GM18526 (cell line): Measurements from ENCODE around the gene ICA1.

Experiments used
- POLR2A ChIP-seq: IDR thresholded peaks from 3 replicates; pipeline ENCODE4 v1.6.1; 2011; ENCODE audit not compliant: insufficient read length; ENCODE audit errors: extremely low read depth

Gene ICA1

DNA sequence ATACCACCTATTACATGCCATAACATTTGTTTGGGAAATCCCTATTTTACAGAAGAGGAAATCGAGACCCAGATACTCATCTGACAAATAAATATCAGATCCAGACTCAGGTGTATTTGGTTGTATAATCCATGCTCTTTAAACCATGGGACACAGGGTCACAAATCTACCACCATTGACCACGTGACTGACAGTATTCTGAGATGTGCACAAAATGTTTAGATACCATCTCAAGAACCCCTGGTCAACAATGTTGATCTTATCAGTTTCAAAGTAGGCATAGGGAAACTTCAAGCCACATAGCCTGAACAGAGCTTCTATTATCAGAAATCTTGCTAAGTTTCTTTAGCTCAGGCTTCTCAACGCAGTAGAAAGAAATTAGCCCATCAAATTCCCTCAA is 93.6 kb downstream of the ICA1 start:
- TF ChIP-seq POLR2A, result no peak

- no peak for TF ChIP-seq POLR2A
These were observed 96.8 kb downstream of the ICA1 start for GRCh38 chr7:8165150-8165549.

- TF ChIP-seq POLR2A, result no peak
These were observed 99.8 kb downstream of the ICA1 start for GRCh38 chr7:8162181-8162580.

DNA sequence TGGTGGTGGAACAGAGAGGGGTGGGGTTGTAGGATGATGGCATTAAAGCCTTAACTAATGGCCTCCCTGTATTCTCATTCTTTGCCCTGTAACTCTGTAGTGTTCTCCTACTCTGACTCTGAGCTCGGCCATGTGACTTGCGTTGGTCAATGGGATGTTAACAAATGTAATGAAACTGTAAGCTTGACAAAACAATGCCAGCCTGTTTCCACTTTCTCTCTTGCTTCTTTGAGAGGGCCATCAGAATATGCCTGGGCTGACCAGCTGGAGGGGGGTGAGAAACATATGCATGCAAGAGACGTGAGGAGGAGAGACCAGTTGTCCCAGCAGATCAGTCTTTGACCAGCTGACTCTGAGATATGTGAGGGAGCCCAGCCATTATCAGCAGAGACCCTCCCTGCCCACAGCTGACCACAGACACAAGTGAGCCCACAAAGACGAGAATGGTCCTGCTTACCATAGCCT is 100.6 kb downstream of the ICA1 start:
- no peak for TF ChIP-seq POLR2A

GRCh38 chr7:8160779-8161345 is 101.1 kb downstream of the ICA1 start:
- TF ChIP-seq POLR2A, result no peak

GRCh38 chr7:8160250-8160649 is 101.7 kb downstream of the ICA1 start:
- no peak for TF ChIP-seq POLR2A

DNA sequence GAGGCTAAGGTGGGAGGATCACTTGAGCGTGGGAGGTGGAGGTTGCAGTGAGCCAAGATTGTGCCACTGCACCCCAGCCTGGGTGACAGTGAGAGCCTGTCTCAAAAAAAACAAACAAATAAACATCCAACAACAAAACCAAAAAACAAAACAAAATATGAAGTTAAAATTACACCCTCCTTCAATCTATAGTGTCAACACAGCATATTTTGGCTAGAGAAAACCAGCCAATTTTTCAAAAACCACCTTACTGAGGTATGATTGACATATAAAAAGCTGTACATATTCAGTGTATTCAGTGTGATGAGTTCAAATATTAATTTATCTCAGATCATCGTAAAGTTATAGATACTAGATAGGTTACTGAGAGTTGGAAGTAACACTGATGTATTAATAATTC is 102.4 kb downstream of the ICA1 start:
- TF ChIP-seq POLR2A, result no peak

- TF ChIP-seq POLR2A, result no peak
These were observed 104.7 kb downstream of the ICA1 start for GRCh38 chr7:8157296-8157695.

GRCh38 chr7:8155836-8156235 is 106.1 kb downstream of the ICA1 start:
- TF ChIP-seq POLR2A, result no peak

- TF ChIP-seq POLR2A, result no peak
These were observed 107.7 kb downstream of the ICA1 start for GRCh38 chr7:8154272-8154671.

GRCh38 chr7:8152489-8153192 is 109.3 kb downstream of the ICA1 start:
- TF ChIP-seq POLR2A, result no peak

DNA sequence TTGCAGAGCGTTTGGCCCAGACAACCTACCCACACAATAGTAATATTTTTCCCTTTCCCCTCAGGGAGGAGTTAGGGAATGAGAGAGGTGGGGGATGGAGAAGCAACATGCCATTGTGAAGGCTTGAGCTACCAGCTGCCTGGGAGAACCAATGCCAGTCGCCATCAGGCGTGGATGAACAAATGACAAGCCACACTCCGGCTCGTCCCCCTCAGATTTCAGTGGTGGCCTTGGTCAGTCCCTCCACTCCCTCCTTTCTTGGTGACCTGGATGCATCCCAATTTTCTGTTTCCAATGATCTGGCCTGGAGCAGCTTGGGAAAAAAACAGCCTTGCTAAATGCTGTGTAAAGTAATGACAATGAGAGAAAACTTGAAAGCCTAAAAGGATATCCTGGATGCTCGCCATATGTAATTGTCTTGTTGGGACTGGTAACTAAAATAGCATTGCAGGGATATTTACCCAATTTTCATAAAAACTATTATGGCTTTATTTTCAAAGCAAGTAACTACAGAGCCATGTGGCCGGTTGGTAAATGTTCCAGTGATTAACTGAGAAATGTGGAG is 110.7 kb downstream of the ICA1 start:
- TF ChIP-seq POLR2A, result no peak

DNA sequence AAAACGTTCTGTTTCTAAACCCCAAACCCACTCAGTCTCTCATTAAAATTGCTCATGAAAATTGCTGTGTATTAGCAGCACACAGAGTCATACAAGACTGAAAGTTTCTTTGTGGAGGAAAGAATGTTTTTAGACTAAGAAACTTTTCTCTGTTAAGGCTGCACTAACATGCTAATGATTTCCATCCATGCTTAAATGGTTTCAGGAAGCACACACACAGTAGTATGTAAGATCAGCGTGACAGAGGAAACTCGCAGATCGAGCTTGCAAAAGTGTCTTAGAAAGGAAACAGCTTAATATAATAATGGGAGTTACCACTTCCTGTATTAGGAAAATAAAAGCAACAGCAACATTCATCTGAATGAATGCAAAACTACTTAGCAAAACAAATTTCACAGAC is 112.7 kb downstream of the ICA1 start:
- no peak for TF ChIP-seq POLR2A

DNA sequence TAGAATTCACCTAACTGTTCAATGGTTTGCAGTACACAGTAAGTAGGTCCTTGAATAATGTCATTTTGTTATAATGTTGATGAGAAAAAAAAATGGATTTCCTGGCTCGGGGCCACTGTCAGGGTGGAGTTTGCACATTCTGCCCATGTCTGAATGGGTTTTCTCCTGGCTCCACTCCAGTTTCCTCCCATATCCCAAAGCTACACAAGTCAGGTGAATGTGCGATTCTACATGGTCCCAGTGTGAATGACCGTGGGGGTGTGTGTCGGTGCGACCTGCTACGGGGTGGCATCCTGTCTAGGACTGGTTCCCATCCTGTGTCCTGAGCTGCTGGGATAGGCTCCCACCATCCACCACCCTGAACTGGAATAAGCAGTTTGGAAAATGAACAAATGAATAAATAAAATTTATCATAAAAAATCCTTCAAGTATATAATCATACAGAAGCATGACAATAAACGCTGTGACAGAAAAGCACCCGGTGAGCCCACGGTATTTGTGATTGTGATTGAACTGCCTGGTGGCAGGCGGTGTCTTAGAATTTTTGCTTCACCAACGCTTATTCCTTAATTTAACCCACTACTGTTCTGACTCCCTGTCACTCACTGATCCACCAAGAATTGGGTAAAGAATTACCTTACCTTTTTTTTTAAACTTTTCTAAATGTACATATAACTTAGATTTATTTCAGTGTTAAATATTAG is 114.1 kb downstream of the ICA1 start:
- no peak for TF ChIP-seq POLR2A

- no peak for TF ChIP-seq POLR2A
These were observed 115.1 kb downstream of the ICA1 start for GRCh38 chr7:8146788-8147413.
